ENCODE results near the gene SLC17A7.

SLC17A7 gene

DNA sequence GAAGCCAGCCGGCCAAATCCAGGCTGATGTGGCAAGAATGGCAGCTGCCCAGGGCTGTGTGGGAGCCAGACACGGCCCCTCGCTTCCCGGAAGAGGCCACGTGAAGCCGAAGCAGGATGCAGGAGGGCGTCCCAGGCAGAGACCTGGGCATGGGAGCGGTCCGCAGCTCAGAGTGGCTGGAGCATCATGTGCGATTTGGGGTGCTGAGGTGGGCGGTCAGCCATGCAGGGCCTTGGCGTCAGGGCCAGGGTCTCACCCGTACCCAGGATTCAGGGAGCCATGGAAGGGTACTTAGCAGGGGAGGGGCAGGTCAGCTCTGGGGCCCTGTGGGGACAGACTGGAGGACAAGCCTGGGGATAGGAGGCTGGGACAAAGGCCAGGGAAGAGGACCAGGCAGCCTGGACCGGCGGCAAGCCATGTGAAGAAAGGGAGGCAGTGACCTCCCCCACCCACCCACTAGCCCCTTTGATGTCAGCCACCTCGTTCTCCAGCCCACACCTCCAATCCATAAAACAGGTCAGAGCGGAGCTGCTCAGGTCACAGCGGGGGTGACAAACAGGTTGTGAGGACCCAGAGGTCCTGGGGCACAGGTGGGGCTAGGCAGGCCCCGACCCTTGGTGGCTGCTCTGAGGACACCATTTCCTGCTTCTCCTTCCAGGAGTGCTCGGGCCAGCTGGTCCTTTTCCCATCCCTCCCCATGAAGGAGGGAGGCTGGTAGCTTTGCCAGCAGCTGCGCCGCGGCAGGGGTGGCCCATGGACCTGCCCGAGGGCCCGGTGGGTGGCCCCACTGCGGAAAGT lies 51.0 kb downstream of the SLC17A7 start:
- TF ChIP-seq, protein P1, sequence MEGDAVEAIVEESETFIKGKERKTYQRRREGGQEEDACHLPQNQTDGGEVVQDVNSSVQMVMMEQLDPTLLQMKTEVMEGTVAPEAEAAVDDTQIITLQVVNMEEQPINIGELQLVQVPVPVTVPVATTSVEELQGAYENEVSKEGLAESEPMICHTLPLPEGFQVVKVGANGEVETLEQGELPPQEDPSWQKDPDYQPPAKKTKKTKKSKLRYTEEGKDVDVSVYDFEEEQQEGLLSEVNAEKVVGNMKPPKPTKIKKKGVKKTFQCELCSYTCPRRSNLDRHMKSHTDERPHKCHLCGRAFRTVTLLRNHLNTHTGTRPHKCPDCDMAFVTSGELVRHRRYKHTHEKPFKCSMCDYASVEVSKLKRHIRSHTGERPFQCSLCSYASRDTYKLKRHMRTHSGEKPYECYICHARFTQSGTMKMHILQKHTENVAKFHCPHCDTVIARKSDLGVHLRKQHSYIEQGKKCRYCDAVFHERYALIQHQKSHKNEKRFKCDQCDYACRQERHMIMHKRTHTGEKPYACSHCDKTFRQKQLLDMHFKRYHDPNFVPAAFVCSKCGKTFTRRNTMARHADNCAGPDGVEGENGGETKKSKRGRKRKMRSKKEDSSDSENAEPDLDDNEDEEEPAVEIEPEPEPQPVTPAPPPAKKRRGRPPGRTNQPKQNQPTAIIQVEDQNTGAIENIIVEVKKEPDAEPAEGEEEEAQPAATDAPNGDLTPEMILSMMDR (IDR thresholded peaks at IDR 0.05; ENCODE audit: borderline replicate concordance, control extremely low read depth, extremely low read depth, insufficient read depth, missing control alignments) = no peak
- no peak for DNase-seq (ENCODE audit: low spot score)
- in situ Hi-C loops (cut with MboI; ENCODE audit: low sequenced_read_pairs, unreplicated experiment) = no loop called here

DNA sequence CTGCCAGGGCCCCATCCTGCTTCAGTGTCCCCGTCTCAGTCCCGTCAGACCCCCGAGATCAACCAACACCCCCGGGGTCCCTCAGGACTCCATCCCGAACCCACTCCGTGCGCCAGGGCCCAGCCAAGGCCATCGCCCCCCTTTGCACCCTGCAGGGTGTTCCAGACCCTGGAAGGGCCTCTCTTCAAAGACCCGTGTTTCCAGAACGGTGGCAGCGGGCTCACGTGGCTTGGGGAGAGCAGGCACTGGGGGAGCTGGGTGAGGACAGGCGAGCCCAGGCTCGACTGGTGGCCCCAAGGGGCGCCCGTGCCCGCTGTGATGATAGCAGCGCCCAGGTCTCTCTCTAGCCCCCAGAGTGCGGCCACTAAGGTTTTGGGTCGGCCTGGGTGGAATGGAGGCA lies 51.9 kb downstream of the SLC17A7 start:
- TF ChIP-seq, protein P1 (IDR thresholded peaks at IDR 0.05; ENCODE audit: borderline replicate concordance, control extremely low read depth, extremely low read depth, insufficient read depth, missing control alignments) = no peak
- no peak for DNase-seq (ENCODE audit: low spot score)
- in situ Hi-C loops (cut with MboI; ENCODE audit: low sequenced_read_pairs, unreplicated experiment) = no loop called here

DNA sequence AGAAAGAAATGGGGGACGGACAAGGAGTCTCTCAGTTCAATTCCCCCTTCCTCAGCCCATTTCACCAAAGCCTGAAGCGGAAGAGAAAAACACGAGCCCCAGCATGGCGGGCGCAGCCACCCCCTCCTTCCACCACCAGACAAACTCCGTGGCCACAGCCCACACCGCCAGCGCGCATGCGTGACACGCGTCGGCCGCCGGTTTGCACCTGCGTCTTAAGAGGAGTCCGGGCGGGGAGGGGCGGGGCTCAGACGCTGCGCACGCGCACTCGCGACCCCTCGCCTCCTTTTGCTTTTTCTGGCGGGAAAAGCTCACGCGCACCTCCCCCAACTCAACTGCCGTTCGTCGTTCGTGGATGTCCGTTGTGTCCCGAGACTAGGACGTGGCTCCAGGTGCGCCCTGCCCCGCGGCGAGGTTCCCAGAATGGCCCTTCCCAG lies 53.4 kb downstream of the SLC17A7 start, which contains the start of gene KASH5:
TSS of gene KASH5 (plus strand) at position 314 of the 437 bp plus-strand sequence. CDS start 2,635 bp downstream, outside the sequence.
- in situ Hi-C loops (cut with MboI; ENCODE audit: low sequenced_read_pairs, unreplicated experiment) = no loop called here
- DNase-seq (ENCODE audit: low spot score) = peak; percentile 95
- TF ChIP-seq, protein P1 (IDR thresholded peaks at IDR 0.05; ENCODE audit: borderline replicate concordance, control extremely low read depth, extremely low read depth, insufficient read depth, missing control alignments) = no peak

DNA sequence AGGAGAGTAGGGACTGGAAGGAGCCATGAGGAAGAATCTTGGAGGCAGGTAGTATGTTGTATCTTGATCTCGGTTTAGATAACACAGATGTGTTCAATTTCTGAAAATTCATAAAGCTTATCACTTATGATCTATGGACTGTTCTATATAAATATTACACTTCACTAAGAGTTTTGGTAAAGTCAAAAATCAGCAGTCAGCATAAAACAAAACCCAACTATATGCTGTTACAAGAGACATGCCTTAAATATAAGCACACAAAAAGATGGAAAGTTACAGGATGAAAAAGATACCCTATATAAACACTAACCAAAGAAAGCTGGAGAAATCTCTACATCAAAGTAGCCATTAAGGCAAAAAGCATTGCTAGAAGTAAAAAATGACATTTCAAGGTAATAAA lies 57.7 kb downstream of the SLC17A7 start:
- DNase-seq (ENCODE audit: low spot score) = no peak
- in situ Hi-C loops (cut with MboI; ENCODE audit: low sequenced_read_pairs, unreplicated experiment) = no loop called here
- TF ChIP-seq, protein P1 (IDR thresholded peaks at IDR 0.05; ENCODE audit: borderline replicate concordance, control extremely low read depth, extremely low read depth, insufficient read depth, missing control alignments) = no peak

DNA sequence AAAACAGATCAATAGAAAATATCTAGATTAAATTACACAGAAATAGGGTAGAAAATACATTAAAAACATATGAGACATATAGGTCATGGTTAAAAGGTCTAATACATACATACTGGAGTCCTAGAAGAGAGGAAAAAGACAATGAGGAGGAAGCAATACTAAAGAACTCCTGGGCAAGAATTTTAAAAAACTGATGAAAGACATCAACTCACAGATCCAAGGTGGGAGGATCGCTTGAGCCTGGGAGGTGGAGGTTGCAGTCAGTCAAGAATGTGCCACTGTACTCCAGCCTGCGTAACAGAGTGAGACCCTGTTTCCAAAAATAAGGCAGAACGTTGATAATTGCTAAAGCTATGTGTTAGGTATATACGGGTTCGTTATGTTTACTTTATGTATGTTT lies 58.7 kb downstream of the SLC17A7 start:
- DNase-seq (ENCODE audit: low spot score) = no peak
- in situ Hi-C loops (cut with MboI; ENCODE audit: low sequenced_read_pairs, unreplicated experiment) = no loop called here
- TF ChIP-seq, protein P1 (IDR thresholded peaks at IDR 0.05; ENCODE audit: borderline replicate concordance, control extremely low read depth, extremely low read depth, insufficient read depth, missing control alignments) = no peak

DNA sequence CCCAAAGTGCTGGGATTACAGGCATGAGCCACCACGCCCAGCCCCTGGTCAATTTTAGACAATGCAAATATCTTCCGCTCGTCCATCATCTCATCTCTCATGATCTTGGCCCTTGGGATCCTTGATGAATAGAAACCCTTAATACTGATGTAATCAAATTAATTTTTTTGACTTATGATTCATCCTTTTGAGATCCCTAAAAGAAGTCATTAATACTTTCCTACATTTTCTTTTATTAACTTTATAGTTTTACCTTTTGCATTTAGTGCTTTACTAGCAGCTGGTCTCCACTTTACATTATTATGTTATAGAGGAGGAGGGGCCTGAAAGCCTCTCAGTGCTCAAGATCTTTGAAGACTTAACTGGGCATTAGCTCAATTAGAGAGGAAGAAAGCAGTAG lies 60.9 kb downstream of the SLC17A7 start:
- TF ChIP-seq, protein P1 (IDR thresholded peaks at IDR 0.05; ENCODE audit: borderline replicate concordance, control extremely low read depth, extremely low read depth, insufficient read depth, missing control alignments) = no peak
- DNase-seq (ENCODE audit: low spot score) = no peak
- in situ Hi-C loops (cut with MboI; ENCODE audit: low sequenced_read_pairs, unreplicated experiment) = no loop called here

Measured in GM13976 (cell line).